Prostate gland (tissue), 2 donors: ENCODE measurements around the gene EFS.

ENCODE experiments used
- POLR2A ChIP-seq: fragments of 450-650 bp; IDR thresholded peaks from one replicate; pipeline ENCODE4 v1.6.1; 2016; ENCODE audit warnings: antibody characterized with exemption, mild to moderate bottlenecking
- POLR2AphosphoS5 ChIP-seq: sonication (generic); formaldehyde crosslinking; IDR thresholded peaks from one replicate; pipeline ENCODE4 v1.6.1; 2017; ENCODE audit warnings: antibody characterized with exemption
- TF ChIP-seq, protein P1 (sequence below), 4 experiments: fragments of 200-600 bp in 2 of 4; fragments of 450-650 bp in 2 of 4; sonication (generic) in 2 of 4; IDR thresholded peaks; 1 replicate in 3 of 4; 2 replicates in 1 of 4; pipeline ENCODE4 v1.5.1; 2016 to 2019; ENCODE audit warnings: antibody characterized with exemption in 4 of 4, mild to moderate bottlenecking in 2 of 4, moderate library complexity in 2 of 4

DNA sequence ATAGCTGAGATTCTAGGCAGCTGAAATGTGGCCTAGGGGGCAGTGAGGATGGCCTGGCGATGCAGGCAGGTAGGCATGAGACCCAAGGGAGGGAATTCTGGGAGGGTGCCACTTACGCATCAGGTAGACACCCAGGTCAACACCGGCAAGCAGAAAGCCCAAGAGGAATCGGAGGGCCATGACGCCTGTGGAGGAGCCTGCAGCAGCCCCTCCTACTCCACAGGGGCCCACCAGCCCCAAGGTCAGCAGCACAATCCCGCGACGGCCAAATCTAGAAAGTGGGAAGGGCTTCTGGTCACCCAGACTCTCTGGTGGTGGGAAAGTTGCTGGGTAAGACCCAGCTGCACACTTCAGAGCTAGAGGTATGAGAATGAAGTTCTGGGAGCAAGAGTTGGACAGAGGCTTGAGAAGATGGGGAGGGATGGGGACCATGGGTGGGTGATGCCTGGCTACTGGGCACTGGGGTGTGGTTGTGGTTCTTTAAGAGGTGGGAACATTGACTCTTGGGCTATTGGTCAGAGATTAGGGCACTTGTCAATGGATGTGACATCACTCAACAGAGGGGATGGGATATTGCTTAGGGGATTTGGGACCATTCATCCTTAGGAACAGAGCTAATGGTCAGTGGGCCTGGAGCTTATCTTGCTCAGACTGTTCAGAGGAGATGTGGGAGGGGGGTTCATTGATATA, 15.7 kb downstream of the EFS start:
- TF ChIP-seq, protein P1, sequence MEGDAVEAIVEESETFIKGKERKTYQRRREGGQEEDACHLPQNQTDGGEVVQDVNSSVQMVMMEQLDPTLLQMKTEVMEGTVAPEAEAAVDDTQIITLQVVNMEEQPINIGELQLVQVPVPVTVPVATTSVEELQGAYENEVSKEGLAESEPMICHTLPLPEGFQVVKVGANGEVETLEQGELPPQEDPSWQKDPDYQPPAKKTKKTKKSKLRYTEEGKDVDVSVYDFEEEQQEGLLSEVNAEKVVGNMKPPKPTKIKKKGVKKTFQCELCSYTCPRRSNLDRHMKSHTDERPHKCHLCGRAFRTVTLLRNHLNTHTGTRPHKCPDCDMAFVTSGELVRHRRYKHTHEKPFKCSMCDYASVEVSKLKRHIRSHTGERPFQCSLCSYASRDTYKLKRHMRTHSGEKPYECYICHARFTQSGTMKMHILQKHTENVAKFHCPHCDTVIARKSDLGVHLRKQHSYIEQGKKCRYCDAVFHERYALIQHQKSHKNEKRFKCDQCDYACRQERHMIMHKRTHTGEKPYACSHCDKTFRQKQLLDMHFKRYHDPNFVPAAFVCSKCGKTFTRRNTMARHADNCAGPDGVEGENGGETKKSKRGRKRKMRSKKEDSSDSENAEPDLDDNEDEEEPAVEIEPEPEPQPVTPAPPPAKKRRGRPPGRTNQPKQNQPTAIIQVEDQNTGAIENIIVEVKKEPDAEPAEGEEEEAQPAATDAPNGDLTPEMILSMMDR (IDR thresholded peaks at IDR 0.05) = no peak
- TF ChIP-seq POLR2AphosphoS5 (no peak), POLR2A (no peak)
